Sigmoid colon (tissue), 4 donors: ENCODE measurements around the gene GOLGA2.

Experiments
- EP300 ChIP-seq, 4 donors: sonication (generic); formaldehyde crosslinking; IDR thresholded peaks; one replicate each; pipeline ENCODE4 v1.6.1; 2017; ENCODE audit warnings: antibody characterized with exemption in 4 of 4
- POLR2A ChIP-seq, 2 donors: fragments of 450-650 bp; IDR thresholded peaks; one replicate each; pipeline ENCODE4 v1.6.1; 2016; ENCODE audit warnings: antibody characterized with exemption in 2 of 2, mild to moderate bottlenecking in 2 of 2, moderate library complexity in 2 of 2
- TF ChIP-seq, protein P1 (sequence below), 4 experiments: fragments of 450-650 bp in 3 of 4; fragments of 200-600 bp in 1 of 4; IDR thresholded peaks; one replicate each; pipeline ENCODE4 v1.5.1; 2016 to 2019; ENCODE audit warnings: antibody characterized with exemption in 4 of 4, mild to moderate bottlenecking in 3 of 4, moderate library complexity in 2 of 4

DNA sequence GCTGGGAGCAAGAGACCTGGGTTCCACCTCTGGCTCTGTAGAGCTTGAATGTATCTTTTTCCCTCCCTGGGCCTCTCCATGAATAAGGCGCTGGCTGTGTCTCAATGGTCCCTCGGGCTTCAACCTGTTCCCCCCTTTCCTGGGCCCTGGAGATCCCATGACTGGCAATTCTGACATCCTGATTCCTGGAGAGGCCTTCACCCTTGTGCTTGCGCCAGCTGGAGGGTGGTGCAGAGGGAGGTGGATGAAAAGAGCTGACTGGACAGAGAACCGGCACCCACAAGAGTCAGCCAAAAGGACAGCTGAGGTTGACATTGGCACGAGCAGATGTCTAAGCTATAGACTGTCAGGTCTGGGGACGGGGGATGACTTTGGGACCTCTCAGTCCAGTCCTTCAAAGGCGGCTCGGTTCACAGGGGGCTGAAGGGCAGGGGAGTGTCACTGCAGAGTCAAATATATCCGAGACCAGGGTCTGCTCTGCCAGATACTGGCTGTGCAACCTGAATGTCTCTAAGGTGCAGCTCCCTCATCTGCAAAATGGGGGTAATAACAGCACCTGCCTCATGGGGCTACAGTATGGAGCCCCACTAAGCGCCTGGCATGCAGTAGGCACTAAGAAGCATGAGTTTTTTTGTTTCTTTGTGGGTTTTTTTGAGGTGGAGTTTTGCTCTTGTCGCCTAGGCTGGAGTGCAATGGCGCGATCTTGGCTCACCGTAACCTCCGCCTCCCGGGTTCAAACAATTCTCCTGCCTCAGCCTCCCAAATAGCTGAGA, 58.8 kb downstream of the GOLGA2 start:
- TF ChIP-seq, protein P1, sequence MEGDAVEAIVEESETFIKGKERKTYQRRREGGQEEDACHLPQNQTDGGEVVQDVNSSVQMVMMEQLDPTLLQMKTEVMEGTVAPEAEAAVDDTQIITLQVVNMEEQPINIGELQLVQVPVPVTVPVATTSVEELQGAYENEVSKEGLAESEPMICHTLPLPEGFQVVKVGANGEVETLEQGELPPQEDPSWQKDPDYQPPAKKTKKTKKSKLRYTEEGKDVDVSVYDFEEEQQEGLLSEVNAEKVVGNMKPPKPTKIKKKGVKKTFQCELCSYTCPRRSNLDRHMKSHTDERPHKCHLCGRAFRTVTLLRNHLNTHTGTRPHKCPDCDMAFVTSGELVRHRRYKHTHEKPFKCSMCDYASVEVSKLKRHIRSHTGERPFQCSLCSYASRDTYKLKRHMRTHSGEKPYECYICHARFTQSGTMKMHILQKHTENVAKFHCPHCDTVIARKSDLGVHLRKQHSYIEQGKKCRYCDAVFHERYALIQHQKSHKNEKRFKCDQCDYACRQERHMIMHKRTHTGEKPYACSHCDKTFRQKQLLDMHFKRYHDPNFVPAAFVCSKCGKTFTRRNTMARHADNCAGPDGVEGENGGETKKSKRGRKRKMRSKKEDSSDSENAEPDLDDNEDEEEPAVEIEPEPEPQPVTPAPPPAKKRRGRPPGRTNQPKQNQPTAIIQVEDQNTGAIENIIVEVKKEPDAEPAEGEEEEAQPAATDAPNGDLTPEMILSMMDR (IDR thresholded peaks at IDR 0.05), result no peak
- TF ChIP-seq EP300 (IDR thresholded peaks at IDR 0.05) (no peak), POLR2A (IDR thresholded peaks at IDR 0.05) (no peak)
